OCI-LY1 (cell line): Measurements from ENCODE around the gene GRB14.

Source experiments
- H2AFZ ChIP-seq: fragments of 200-600 bp; sonication (generic), shearing (Covaris generic); 2 replicates; pipeline ENCODE4 v1.6.0; 2014; ENCODE audit warnings: antibody characterized with exemption, mild to moderate bottlenecking, low read length
- H3F3A ChIP-seq: fragments of 200-600 bp; sonication (generic), shearing (Covaris generic); 2 replicates; pipeline ENCODE4 v1.6.0; 2014; ENCODE audit warnings: mild to moderate bottlenecking, antibody characterized with exemption, low read length, moderate library complexity; ENCODE audit not compliant: insufficient read depth
- H3K27ac ChIP-seq: fragments of 200-600 bp; sonication (generic); 2 replicates; pipeline ENCODE4 v1.5.1; 2014; ENCODE audit warnings: low read length, mixed run types, mild to moderate bottlenecking, low read depth; ENCODE audit not compliant: poor library complexity, severe bottlenecking
- H3K27me3 ChIP-seq: fragments of 200-600 bp; sonication (generic); 2 replicates; pipeline ENCODE4 v1.6.0; 2014; ENCODE audit warnings: antibody characterized with exemption, mild to moderate bottlenecking, low read length, moderate library complexity; ENCODE audit not compliant: insufficient read depth
- H3K36me3 ChIP-seq: fragments of 200-600 bp; sonication (generic); 2 replicates; pipeline ENCODE4 v1.6.1; 2014; ENCODE audit warnings: mild to moderate bottlenecking, antibody characterized with exemption, low read length, moderate library complexity, mixed read lengths; ENCODE audit not compliant: insufficient read depth
- H3K4me1 ChIP-seq: fragments of 200-600 bp; sonication (generic); 2 replicates; pipeline ENCODE4 v1.5.1; 2014; ENCODE audit warnings: mild to moderate bottlenecking, low read length, moderate library complexity; ENCODE audit not compliant: insufficient read depth, severe bottlenecking
- H3K4me2 ChIP-seq: fragments of 200-600 bp; sonication (generic), shearing (Covaris generic); 2 replicates; pipeline ENCODE4 v1.6.1; 2014; ENCODE audit warnings: low read length
- H3K4me3 ChIP-seq: fragments of 200-600 bp; sonication (generic); 2 replicates; pipeline ENCODE4 v1.5.1; 2014; ENCODE audit warnings: low read length, low read depth, mild to moderate bottlenecking, mixed read lengths; ENCODE audit not compliant: poor library complexity, severe bottlenecking
- H3K79me2 ChIP-seq: fragments of 200-600 bp; shearing (Covaris generic); 2 replicates; pipeline ENCODE4 v1.6.1; 2016; ENCODE audit warnings: mixed run types, low read length, mixed read lengths; ENCODE audit not compliant: insufficient read depth
- H3K9ac ChIP-seq: fragments of 200-600 bp; sonication (generic), shearing (Covaris generic); 2 replicates; pipeline ENCODE4 v1.6.1; 2014; ENCODE audit warnings: mild to moderate bottlenecking, low read length, mixed read lengths
- H3K9me2 ChIP-seq: fragments of 200-600 bp; sonication (generic), shearing (Covaris generic); 2 replicates; pipeline ENCODE4 v1.6.1; 2014; ENCODE audit warnings: low read depth, mild to moderate bottlenecking, low read length, mixed read lengths
- H3K9me3 ChIP-seq: fragments of 200-600 bp; shearing (Covaris generic); 2 replicates; pipeline ENCODE4 v1.6.1; 2014; ENCODE audit warnings: low read length, mixed read lengths
- H4K20me1 ChIP-seq: fragments of 200-600 bp; sonication (generic), shearing (Covaris generic); 2 replicates; pipeline ENCODE4 v1.6.0; 2016; ENCODE audit warnings: mild to moderate bottlenecking, low read length; ENCODE audit not compliant: insufficient read depth
- CTCF ChIP-seq: fragments of 200-600 bp; sonication (generic), shearing (Covaris generic); IDR thresholded peaks from 2 replicates; pipeline ENCODE4 v1.5.1; 2017; ENCODE audit warnings: mild to moderate bottlenecking, antibody characterized with exemption, low read length, moderate library complexity, mixed read lengths
- EZH2 ChIP-seq: fragments of 200-600 bp; sonication (generic), shearing (Covaris generic); IDR thresholded peaks from 2 replicates; pipeline ENCODE4 v1.8.0; 2017; ENCODE audit warnings: borderline replicate concordance, mixed run types, mild to moderate bottlenecking, antibody characterized with exemption, low read length, moderate library complexity, mixed read lengths

GRB14 gene

GRCh38 chr2:164661349-164661748 lies 40.1 kb upstream of the GRB14 start:
- Histone ChIP-seq H3K36me3 (no peaks in the 10 kb centered on the region), H3K9me3 (no peaks in the 10 kb centered on the region), H4K20me1 (no peaks in the 10 kb centered on the region), H3K27ac (no peak overlapping the region), H3K4me1 (no peaks in the 10 kb centered on the region), H2AFZ (no peak overlapping the region), H3F3A (no peaks in the 10 kb centered on the region), H3K4me2 (no peak overlapping the region), H3K9ac (no peak overlapping the region), H3K4me3 (no peak overlapping the region), H3K9me2 (no peaks in the 10 kb centered on the region), H3K27me3 (no peaks in the 10 kb centered on the region), H3K79me2 (no peaks in the 10 kb centered on the region)
- TF ChIP-seq EZH2 (no peak), CTCF (no peak)

- H3K36me3 ChIP-seq: no peaks in the 10 kb centered on the region
- H3F3A ChIP-seq: no peaks in the 10 kb centered on the region
- H3K4me2 ChIP-seq: no peak overlapping the region
- H3K79me2 ChIP-seq: no peaks in the 10 kb centered on the region
- H3K9me3 ChIP-seq: no peaks in the 10 kb centered on the region
- TF ChIP-seq CTCF (no peak), EZH2 (no peak)
- H3K4me3 ChIP-seq: no peak overlapping the region
- H3K27ac ChIP-seq: no peak overlapping the region
- no peaks in the 10 kb centered on the region for H3K4me1 ChIP-seq
- H3K27me3 ChIP-seq: no peaks in the 10 kb centered on the region
- no peak overlapping the region for H2AFZ ChIP-seq
- no peaks in the 10 kb centered on the region for H4K20me1 ChIP-seq
- H3K9me2 ChIP-seq: no peaks in the 10 kb centered on the region
- H3K9ac ChIP-seq: no peak overlapping the region
Measured at GRCh38 chr2:164657129-164657528, 35.8 kb upstream of the GRB14 start.

- no peaks in the 10 kb centered on the region for H3K9me2 ChIP-seq
- no peak overlapping the region for H2AFZ ChIP-seq
- H3K79me2 ChIP-seq: no peaks in the 10 kb centered on the region
- no peak overlapping the region for H3K4me2 ChIP-seq
- H3K9me3 ChIP-seq: no peaks in the 10 kb centered on the region
- no peaks in the 10 kb centered on the region for H3K36me3 ChIP-seq
- H3K27ac ChIP-seq: no peak overlapping the region
- no peaks in the 10 kb centered on the region for H3F3A ChIP-seq
- TF ChIP-seq CTCF: no peak
- TF ChIP-seq EZH2: no peak
- no peaks in the 10 kb centered on the region for H4K20me1 ChIP-seq
- H3K27me3 ChIP-seq: no peaks in the 10 kb centered on the region
- H3K4me3 ChIP-seq: no peak overlapping the region
- H3K9ac ChIP-seq: no peak overlapping the region
- H3K4me1 ChIP-seq: no peaks in the 10 kb centered on the region
Measured at GRCh38 chr2:164655750-164656149, 34.5 kb upstream of the GRB14 start.
